NCI-H1417 treated with DMSO at 0.1 percent for 48 hours (cell line): ENCODE data around the gene TSHZ2.

ENCODE experiments used
- DNase-seq: peaks from one replicate; lab custom pipeline; 2025; lab: John Stamatoyannopoulos, UW

The TSHZ2 gene

GRCh38 chr20:53283011-53283410 is 310.9 kb downstream of the TSHZ2 start:
- no peak for DNase-seq

DNA sequence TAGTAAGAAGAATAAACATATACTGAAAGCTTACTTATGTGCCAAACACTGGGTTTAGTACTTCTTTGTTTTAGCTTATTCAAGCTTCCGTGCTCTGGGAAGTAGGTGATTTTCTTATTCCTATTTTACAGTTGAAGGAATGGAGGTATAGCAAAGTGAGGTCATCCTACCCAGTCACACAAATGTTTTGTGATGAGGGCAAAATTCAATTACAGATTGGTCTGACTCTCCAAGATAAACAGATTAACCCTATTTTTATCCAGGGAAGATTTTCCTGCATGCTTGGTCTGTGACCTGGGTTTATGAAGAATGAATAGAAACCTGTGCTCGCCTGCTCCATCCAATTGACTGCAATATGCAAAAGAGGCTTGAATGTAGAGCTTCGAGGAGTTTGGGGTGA is 311.4 kb downstream of the TSHZ2 start:
- no peak for DNase-seq

DNA sequence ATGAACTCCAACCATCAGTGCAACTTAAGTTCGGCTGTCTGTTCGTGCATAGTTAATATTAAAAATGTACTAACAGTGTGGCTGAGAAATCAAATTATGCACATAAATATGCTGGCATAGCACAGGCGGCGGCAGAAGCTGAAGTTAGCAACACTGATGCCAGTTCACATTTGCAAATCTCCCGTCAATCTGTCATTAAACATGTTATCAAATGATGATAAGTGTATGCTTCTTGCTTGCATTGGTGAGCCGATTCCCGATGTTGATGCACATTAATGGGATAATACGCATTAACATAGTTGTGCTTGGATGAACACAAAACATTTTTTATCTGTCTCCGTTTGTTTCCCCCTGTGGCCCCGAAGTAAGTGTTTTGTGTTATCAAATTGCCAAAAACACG is 312.1 kb downstream of the TSHZ2 start:
- DNase-seq: no peak

- DNase-seq: no peak
These were observed 312.5 kb downstream of the TSHZ2 start for GRCh38 chr20:53284696-53285095.

- DNase-seq: no peak
These were observed 315.3 kb downstream of the TSHZ2 start for GRCh38 chr20:53287357-53288042.

GRCh38 chr20:53291548-53291947 is 319.4 kb downstream of the TSHZ2 start:
- no peak for DNase-seq

- DNase-seq: no peak
These were observed 320.2 kb downstream of the TSHZ2 start for GRCh38 chr20:53292347-53292746.

- DNase-seq: no peak
These were observed 322.6 kb downstream of the TSHZ2 start for GRCh38 chr20:53294804-53295203.

DNA sequence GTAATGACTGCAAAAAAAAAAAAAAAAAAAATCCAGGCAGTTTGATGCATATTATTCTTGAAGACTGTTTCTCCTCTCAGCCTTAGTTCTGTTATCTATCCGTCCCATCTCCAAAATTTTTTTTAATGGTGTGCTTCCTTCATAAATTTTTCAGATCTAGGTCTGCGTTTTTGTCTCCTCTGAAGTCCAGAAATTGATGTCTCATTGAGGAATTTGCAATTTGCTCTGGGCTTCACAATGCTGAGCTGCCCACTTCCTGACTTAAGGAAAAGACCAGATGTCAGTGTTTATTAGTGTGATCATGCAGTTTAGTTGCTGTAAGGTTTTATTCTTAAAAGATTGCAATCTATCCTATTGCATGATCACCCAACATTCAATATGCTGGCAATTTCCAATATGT is 323.9 kb downstream of the TSHZ2 start:
- no peak for DNase-seq

DNA sequence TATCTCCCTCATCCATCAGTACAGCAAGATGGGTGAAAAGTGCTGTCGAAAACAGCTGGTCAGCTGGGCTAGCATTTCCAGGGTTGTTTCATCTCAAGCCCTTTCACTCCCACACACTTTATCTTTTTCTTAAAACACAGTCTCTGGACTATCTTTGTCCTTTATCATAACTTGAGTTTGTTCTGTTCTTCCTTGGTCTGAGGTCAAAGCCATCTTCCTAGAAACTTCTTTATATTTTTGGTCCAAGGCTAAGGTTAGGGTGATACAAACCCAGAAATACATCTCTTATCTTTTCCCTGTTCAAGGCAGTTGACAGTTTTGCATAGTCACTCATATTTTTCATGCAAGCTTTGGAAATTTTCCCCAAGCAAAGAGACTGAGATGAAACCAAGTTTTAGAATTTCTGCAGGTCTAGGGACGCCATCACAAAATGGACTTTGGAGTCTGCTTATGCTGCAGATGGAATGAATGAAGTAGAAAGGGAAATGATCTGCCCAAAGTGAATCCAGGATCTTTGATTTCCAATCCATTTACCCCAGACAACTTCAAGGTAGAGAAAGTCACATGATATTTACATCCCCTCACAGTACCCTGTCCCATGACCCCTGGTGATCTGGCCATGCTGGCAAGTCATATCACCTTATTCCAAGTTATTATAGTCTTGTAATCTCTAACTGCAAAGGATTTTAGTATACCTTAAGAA is 324.4 kb downstream of the TSHZ2 start:
- no peak for DNase-seq

DNA sequence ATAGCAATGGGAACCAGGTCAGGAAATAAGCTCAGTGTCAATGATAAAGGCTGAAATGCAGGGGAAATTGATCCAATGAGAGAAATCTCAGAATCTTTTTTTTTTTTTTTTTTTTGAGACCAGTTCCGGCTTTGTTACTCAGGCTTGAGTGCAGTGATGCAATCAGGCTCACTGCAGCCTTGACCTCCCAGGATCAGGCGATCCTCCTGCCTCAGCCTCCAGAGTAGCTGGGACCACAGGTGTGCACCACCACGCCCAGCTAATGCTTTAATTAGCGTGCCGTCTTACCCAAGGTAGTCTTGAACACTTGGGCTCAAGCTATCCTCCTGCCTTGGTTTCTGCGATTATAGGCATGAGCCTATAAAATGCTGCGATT is 325.0 kb downstream of the TSHZ2 start:
- no peak for DNase-seq

GRCh38 chr20:53298260-53298659 is 326.1 kb downstream of the TSHZ2 start:
- DNase-seq: no peak

DNA sequence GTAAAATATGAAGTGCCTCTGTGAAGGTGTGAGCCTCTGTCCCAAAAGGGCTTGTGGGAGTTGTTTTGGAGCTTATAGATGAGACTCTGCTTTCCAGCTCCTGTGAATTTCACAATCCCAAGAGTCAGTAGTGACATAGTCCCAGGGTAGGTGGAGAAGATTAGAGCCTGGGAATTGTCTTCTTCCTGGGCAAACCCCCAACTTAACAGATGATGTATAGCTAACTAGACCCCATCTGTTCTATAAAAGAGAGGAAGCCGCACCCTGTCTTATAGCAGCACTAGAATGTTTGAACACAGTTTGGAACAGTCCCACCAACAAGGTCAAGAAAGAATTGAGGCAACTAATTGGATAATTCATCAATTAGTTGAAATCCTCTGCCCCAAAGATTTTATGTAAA is 326.8 kb downstream of the TSHZ2 start:
- no peak for DNase-seq

GRCh38 chr20:53299831-53300230 is 327.7 kb downstream of the TSHZ2 start:
- no peak for DNase-seq

- no peak for DNase-seq
These were observed 329.7 kb downstream of the TSHZ2 start for GRCh38 chr20:53301869-53302268.

DNA sequence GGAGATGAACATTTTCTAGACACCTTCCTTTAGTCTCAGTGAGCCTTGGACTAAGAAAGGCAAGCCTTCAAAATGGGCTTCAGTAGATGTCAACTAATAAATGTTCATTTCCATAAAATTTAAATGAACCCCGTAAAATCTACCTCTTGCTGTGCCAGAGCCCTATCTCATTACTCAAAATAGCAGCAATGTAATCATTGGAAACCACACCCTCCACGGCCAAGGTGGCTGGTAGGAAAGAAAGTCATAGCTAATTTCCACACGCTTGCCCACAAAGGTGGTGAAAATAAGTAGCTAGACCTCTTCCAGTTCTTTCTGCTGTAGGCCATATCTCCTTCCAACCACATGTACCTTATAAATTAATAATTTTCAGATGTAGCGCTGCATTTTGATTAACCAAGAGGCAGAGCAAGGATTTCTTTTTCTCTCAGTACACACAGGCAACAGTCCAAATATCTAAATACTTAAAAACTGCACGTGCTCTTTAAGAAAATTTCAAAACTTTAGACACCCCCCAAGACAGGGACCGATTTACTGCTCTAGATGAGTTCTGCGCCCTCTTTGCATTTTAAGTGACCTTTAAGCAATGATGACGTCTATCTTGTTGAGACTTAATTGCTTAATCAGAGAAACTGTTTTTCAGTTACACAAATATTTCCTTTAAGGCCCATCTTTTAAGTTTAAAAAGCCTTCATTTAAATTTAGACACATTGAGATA is 330.7 kb downstream of the TSHZ2 start:
- no peak for DNase-seq

- no peak for DNase-seq
These were observed 331.2 kb downstream of the TSHZ2 start for GRCh38 chr20:53303413-53303760.

GRCh38 chr20:53304146-53304545 is 332.0 kb downstream of the TSHZ2 start:
- no peak for DNase-seq

GRCh38 chr20:53306192-53306805 is 334.1 kb downstream of the TSHZ2 start:
- DNase-seq: no peak

- DNase-seq: no peak
These were observed 335.9 kb downstream of the TSHZ2 start for GRCh38 chr20:53307964-53308597.

DNA sequence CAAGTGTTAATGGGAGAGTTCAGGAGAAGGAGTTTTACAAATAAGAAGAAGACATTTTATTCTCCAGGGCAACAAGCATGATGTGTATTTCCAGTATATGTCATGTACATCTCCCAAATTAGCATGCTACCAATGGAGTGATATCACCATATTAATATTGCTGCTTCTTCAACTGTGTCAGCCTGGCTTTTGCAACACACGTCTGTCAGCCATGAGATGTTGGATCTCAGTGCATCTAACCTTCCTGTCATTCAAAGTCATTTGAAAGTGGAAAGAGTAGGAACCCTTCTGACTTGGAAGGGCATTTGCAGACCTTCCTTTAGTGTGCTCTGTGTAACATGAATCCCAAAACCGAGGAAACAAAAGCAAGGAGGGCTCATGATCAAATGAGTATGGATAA is 337.4 kb downstream of the TSHZ2 start:
- no peak for DNase-seq

DNA sequence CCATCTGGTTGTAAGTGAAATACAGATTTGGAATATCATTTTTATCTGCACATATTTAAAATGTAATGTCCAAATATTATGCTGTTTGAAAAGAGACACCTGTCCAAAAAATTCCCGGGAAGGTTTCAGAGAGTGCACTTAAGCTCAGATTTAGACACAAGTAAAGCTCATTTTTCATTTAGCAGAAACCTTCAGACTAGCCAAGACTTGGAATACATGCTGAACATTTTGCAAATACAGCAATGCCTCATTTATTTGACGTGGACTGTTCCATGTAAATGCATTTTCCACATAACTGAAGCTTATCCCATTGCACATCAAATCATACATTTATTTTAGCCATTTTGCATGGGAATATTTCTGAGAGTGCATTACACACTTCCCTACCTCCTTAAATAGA is 340.8 kb downstream of the TSHZ2 start:
- no peak for DNase-seq
